ENCODE data around the gene WWC1. TPM values are rescaled to one million over a fixed set of nuclear protein-coding genes. Genes with fewer than 3 reads are reported as not detected.

WWC1 gene
- total RNA-seq, 1 donor from 2014 or later: 32.8 TPM

GRCh38 chr5:168348084-168348414 lies 56.6 kb downstream of the WWC1 start:
- Mint-ChIP-seq H3K27ac (no peak overlapping the region), H3K4me1 (peaks cover 37% of the 10 kb centered on the region), H3K9me3 (peaks cover 7% of the 10 kb centered on the region), H3K36me3 (peaks cover 7% of the 10 kb centered on the region), H3K4me3 (no peak overlapping the region), H3K27me3 (ENCODE audit: low read depth) (no peaks in the 10 kb centered on the region)
- no peak for TF ChIP-seq CTCF (IDR thresholded peaks at IDR 0.05; ENCODE audit: unreplicated experiment)
- no peak for DNase-seq (ENCODE audit: low spot score in 2 of 2, unreplicated experiment in 2 of 2)

GRCh38 chr5:168350315-168350714 lies 58.9 kb downstream of the WWC1 start:
- H3K4me3 Mint-ChIP-seq: no peak overlapping the region
- peaks cover 3% of the 10 kb centered on the region for H3K9me3 Mint-ChIP-seq
- H3K36me3 Mint-ChIP-seq: no peaks in the 10 kb centered on the region
- H3K27ac Mint-ChIP-seq: no peak overlapping the region
- no peak for TF ChIP-seq CTCF (IDR thresholded peaks at IDR 0.05; ENCODE audit: unreplicated experiment)
- no peaks in the 10 kb centered on the region for H3K27me3 Mint-ChIP-seq (ENCODE audit: low read depth)
- no peak for DNase-seq (ENCODE audit: low spot score in 2 of 2, unreplicated experiment in 2 of 2)
- H3K4me1 Mint-ChIP-seq: peaks cover 40% of the 10 kb centered on the region

GRCh38 chr5:168353216-168353957 lies 61.9 kb downstream of the WWC1 start:
- no peak for TF ChIP-seq CTCF (IDR thresholded peaks at IDR 0.05; ENCODE audit: unreplicated experiment)
- no peak overlapping the region for H3K4me3 Mint-ChIP-seq
- no peaks in the 10 kb centered on the region for H3K27me3 Mint-ChIP-seq (ENCODE audit: low read depth)
- no peaks in the 10 kb centered on the region for H3K36me3 Mint-ChIP-seq
- peaks cover 12% of the 10 kb centered on the region for H3K4me1 Mint-ChIP-seq
- no peaks in the 10 kb centered on the region for H3K9me3 Mint-ChIP-seq
- no peak for DNase-seq (ENCODE audit: low spot score in 2 of 2, unreplicated experiment in 2 of 2)
- H3K27ac Mint-ChIP-seq: no peak overlapping the region

- no peak for DNase-seq (ENCODE audit: low spot score in 2 of 2, unreplicated experiment in 2 of 2)
- Mint-ChIP-seq H3K4me3 (no peak overlapping the region), H3K27me3 (ENCODE audit: low read depth) (no peaks in the 10 kb centered on the region), H3K36me3 (no peaks in the 10 kb centered on the region), H3K27ac (peak overlapping the region; percentile 48), H3K9me3 (no peaks in the 10 kb centered on the region), H3K4me1 (peaks cover 4% of the 10 kb centered on the region)
- TF ChIP-seq CTCF (IDR thresholded peaks at IDR 0.05; ENCODE audit: unreplicated experiment): no peak
Observed at GRCh38 chr5:168354397-168354796, 63.0 kb downstream of the WWC1 start.

GRCh38 chr5:168356171-168356570 lies 64.7 kb downstream of the WWC1 start:
- no peak for DNase-seq (ENCODE audit: low spot score in 2 of 2, unreplicated experiment in 2 of 2)
- H3K27ac Mint-ChIP-seq: no peak overlapping the region
- no peaks in the 10 kb centered on the region for H3K27me3 Mint-ChIP-seq (ENCODE audit: low read depth)
- no peaks in the 10 kb centered on the region for H3K9me3 Mint-ChIP-seq
- H3K4me1 Mint-ChIP-seq: peaks cover 19% of the 10 kb centered on the region
- H3K4me3 Mint-ChIP-seq: no peak overlapping the region
- H3K36me3 Mint-ChIP-seq: no peaks in the 10 kb centered on the region
- no peak for TF ChIP-seq CTCF (IDR thresholded peaks at IDR 0.05; ENCODE audit: unreplicated experiment)

All from mesothelial cell of epicardium (in vitro differentiated cells).